SK-N-MC (cell line): Measurements from ENCODE around the gene FHIT.

ENCODE experiments used
- DNase-seq: peaks from one replicate; pipeline ENCODE4 v3.0.0-alpha.2; 2011; ENCODE audit warnings: low read depth, low spot score
- H3K27ac ChIP-seq: fragments of 200-600 bp; sonication (generic); 2 replicates; pipeline ENCODE4 v1.5.1; 2016; ENCODE audit warnings: mixed run types
- H3K36me3 ChIP-seq: fragments of 200-600 bp; sonication (generic); 2 replicates; pipeline ENCODE4 v1.6.1; 2017; ENCODE audit warnings: antibody characterized with exemption, low read length, mixed read lengths; ENCODE audit not compliant: insufficient read depth
- H3K4me3 ChIP-seq: fragments of 200-600 bp; sonication (generic); 2 replicates; pipeline ENCODE4 v1.5.1; 2016
- H3K9ac ChIP-seq: fragments of 200-600 bp; sonication (generic); 2 replicates; pipeline ENCODE4 v1.8.0; 2017; ENCODE audit warnings: mixed run types, mixed read lengths; ENCODE audit not compliant: insufficient read length
- H3K9me3 ChIP-seq: fragments of 200-600 bp; sonication (generic); 2 replicates; pipeline ENCODE4 v1.6.1; 2017; ENCODE audit warnings: low read depth, mild to moderate bottlenecking, antibody characterized with exemption, low read length, moderate library complexity, mixed read lengths
- EZH2 ChIP-seq: fragments of 200-600 bp; sonication (generic); IDR thresholded peaks from one replicate; pipeline ENCODE4 v1.6.1; 2017; ENCODE audit warnings: antibody characterized with exemption
- FOXP2 ChIP-seq: optimal IDR thresholded peaks from 2 replicates; pipeline ENCODE3; 2011; ENCODE audit warnings: mild to moderate bottlenecking, moderate library complexity; ENCODE audit not compliant: insufficient read depth; ENCODE audit errors: extremely low read length, control extremely low read depth
- POLR2AphosphoS5 ChIP-seq: IDR thresholded peaks from 2 replicates; pipeline ENCODE4 v1.6.1; 2012; ENCODE audit warnings: mild to moderate bottlenecking, low read depth, low read length, borderline replicate concordance

FHIT gene

DNA sequence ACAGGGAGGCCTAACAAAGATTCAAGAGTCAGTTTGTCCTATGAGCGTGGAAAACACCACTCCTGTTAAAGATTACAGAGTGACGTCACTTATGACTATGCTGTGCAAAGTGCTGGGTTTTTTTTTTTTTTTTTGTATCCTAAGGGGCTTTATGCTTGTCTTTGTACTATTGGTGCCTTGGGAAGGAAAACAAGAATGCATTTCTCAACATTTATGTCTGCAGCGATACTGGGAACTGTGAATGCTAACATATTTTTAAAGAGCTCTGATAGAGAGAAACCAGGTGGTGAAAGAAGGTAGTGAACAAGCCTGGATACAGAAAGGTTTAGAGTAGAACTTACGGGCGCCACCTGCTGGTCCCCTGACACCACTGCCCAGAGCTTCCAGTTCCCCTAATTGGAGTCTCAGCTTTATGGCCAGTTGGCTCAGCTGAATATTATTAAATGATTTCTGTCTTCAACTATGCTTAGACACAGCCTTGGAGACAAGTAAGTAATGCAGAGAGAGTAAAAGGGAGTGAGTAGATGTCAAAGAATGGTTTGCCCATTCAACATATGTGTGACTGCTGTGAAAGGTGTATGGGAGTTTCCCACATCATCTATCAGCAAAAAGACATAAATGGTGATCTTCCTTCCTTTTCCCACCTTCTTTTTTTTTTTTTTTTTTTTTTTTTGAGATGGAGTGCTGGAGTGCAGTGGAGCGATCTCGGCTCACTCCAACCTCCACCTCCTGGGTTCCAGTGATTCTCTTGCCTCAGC lies 1393.5 kb downstream of the FHIT start:
- H3K9me3 ChIP-seq = no peaks in the 10 kb centered on the region
- H3K9ac ChIP-seq = no peak overlapping the region
- TF ChIP-seq FOXP2 (no peak), EZH2 (no peak), POLR2AphosphoS5 (no peak)
- H3K4me3 ChIP-seq = no peak overlapping the region
- DNase-seq = peak; percentile 16
- H3K36me3 ChIP-seq = no peaks in the 10 kb centered on the region
- H3K27ac ChIP-seq = no peak overlapping the region

DNA sequence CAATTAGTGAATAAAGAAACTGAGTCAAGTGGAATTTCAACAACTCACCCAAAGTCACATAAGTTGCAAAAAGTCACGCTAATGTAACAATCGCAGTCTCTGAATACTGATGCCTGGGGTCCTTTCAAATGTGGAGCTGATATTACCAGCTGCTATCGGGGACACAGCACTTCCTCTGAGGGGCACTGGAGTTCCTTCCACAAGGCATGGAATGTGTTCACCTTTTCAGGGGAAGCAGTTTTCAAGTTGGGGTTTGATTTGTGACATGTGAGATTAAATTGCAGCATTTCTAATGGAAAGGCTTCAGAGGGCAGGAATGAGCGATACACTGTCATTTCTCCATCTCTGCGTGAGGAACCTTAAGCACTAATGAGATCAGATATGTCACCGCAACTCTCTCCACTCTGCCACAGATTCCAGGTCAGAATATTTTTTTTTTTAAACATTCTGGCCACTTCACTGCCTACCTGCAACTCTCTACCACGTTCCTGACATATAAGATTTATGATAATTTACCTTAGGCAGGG lies 1394.3 kb downstream of the FHIT start:
- DNase-seq = no peak

DNA sequence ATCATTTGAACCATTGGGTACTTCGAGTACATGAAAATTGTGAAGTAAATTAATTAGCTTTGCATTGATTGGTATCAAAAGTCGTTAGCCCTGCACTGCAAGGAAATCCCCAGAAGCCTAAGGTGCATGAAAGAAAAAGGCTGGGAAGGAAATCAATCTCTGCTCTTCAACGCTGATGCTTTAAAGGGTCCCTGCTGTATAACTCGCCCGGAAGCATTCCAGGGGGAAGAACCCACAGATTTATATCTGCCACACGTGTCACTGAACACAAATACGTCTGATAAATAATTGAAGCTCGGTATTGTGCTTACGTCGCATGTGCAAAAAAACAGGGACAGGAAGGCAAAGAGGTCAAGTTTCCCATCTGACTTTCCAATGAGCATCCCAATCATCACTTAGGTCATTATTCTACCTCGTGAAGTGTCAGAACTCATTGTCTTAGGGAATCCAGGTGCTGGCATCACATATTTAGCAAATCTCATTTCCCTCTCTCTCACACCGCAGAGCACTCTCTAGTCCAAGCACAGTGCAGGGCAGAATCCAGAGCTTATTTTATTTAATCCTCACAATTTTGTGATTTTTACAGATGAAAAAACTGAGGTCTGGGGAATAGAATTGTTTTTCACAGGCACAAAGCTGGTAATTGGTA lies 1397.1 kb downstream of the FHIT start:
- H3K9me3 ChIP-seq = no peaks in the 10 kb centered on the region
- DNase-seq = no peak
- no peak for TF ChIP-seq FOXP2
- TF ChIP-seq POLR2AphosphoS5 = no peak
- no peak for TF ChIP-seq EZH2
- no peaks in the 10 kb centered on the region for H3K36me3 ChIP-seq
- no peak overlapping the region for H3K4me3 ChIP-seq
- no peak overlapping the region for H3K9ac ChIP-seq
- no peak overlapping the region for H3K27ac ChIP-seq

More for the DNA sequence above, 1394.3 kb downstream of the FHIT start:
- Histone ChIP-seq H3K27ac (no peak overlapping the region), H3K4me3 (no peak overlapping the region), H3K9me3 (no peaks in the 10 kb centered on the region), H3K9ac (no peak overlapping the region), H3K36me3 (no peaks in the 10 kb centered on the region)
- no peak for TF ChIP-seq FOXP2
- TF ChIP-seq EZH2 = no peak
- no peak for TF ChIP-seq POLR2AphosphoS5

DNA sequence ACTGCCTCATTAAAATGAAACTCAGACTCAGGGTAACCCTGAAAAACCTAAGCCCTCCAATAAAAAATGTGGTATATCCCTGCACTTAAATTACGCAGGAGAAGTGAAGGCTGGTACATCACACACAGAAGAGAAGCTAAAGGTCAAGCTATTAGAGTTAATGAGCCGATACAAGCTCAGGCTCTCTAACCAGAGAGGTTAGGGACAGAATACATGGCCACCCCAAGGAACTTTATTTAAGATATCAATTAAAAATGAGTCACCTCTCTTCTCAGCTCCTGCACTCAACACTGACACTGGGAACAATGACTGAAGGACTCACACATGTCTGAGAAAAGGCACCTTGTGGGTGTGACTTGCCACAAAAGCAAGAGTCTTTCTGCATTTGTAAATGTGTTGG lies 1400.8 kb downstream of the FHIT start:
- no peaks in the 10 kb centered on the region for H3K9me3 ChIP-seq
- no peak for DNase-seq
- TF ChIP-seq EZH2 = no peak
- TF ChIP-seq POLR2AphosphoS5 = no peak
- TF ChIP-seq FOXP2 = no peak
- no peaks in the 10 kb centered on the region for H3K36me3 ChIP-seq
- no peak overlapping the region for H3K9ac ChIP-seq
- H3K27ac ChIP-seq = no peak overlapping the region
- H3K4me3 ChIP-seq = no peak overlapping the region

DNA sequence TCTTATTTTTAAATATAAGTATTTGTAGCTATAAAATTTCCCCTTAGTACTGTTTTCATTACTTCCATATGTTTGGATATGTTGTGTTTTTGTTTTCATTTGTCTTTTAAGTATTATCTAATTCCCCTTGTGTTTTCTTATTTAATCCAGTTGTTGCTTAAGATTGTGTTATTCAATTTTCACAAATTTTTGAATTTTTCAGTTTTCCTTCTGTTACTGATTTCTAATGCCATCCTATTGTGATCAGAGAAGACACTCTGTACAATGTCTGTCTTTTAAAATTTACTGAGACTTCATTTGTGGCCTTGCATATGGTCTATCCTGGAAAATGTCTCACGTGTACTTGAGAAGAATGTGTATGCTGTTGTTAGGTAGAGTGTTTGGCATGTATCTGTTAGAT lies 1405.9 kb downstream of the FHIT start:
- TF ChIP-seq FOXP2 (no peak), POLR2AphosphoS5 (no peak), EZH2 (no peak)
- Histone ChIP-seq H3K9ac (no peak overlapping the region), H3K27ac (no peak overlapping the region), H3K9me3 (no peaks in the 10 kb centered on the region), H3K36me3 (no peaks in the 10 kb centered on the region), H3K4me3 (no peak overlapping the region)
- DNase-seq = no peak

DNA sequence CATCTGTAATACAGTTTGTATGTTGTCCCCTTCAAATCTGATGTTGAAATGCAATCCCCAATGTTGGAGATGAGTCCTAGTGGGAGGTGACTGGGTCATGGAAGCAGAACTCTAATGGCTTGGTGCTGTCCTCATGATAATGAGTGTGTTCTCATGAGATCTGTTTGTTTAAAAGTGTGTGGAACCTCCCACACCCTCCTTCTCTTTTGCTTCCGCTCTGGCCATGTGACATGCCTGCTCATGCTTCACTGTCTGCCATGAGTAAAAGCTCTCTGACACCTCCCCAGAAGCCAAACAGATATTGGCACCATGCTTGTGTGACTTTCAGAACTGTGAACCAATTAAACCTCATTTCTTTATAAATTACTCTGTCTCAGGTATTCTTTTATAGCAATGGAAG lies 1407.4 kb downstream of the FHIT start:
- no peak for DNase-seq
- Histone ChIP-seq H3K9ac (no peak overlapping the region), H3K9me3 (no peaks in the 10 kb centered on the region), H3K27ac (no peak overlapping the region), H3K4me3 (no peak overlapping the region), H3K36me3 (no peaks in the 10 kb centered on the region)
- TF ChIP-seq FOXP2 (no peak), EZH2 (no peak), POLR2AphosphoS5 (no peak)

DNA sequence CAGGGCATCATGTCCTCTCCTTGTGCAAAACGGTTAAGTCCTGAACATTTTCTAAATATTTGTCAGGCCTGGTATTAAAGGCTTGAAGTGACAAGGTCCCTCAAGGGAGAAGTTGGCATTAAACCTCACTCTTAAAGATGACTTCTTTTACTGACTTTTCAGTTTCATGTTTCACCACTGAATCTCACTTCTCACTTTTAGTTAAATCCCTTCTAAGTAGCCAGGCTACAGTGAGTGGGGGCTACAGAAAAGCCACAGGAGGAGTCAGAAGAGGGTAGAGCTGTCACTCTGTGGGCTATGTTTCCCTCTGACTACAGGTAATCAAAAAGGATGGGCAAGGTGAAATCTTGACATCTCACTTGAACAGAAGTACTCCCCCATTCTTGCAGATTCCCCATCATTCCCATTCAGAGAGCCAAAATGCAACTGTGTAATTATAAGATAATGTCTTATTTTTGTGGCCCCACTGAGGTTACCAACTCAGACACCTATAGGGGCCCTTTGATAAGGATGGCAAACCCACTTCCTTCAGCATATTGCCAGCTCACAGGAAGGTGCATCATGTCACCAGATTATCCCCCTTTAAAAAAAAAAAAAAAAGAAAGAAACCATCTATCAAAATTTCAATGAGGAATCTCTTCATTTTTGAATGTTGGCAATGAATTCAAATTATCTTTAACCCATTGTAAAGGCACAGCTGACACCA lies 1411.3 kb downstream of the FHIT start:
- DNase-seq = no peak
- no peak overlapping the region for H3K9ac ChIP-seq
- no peak overlapping the region for H3K4me3 ChIP-seq
- no peak for TF ChIP-seq EZH2
- no peak for TF ChIP-seq POLR2AphosphoS5
- TF ChIP-seq FOXP2 = no peak
- no peaks in the 10 kb centered on the region for H3K9me3 ChIP-seq
- no peaks in the 10 kb centered on the region for H3K36me3 ChIP-seq
- no peak overlapping the region for H3K27ac ChIP-seq

DNA sequence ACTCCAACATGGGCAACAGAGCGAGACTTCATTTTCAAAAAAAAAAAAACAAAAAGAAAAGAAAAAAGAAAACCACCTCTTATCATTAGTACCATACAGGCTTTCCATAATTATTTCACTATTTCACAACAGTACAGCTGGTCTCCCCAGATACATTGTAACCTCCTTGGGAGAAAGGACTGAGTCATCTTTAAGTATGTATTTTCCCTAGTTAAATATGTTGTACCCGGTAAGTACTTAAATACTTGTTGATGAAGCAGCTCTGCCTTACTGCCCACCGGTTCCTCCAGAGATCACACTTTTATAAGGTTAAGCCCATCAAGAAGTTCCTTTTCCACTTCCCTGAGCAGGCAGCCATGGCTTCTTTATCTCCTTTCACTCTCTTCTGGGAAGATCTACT lies 1412.0 kb downstream of the FHIT start:
- H3K27ac ChIP-seq = no peak overlapping the region

More for the DNA sequence above, 1412.0 kb downstream of the FHIT start:
- TF ChIP-seq FOXP2 (no peak), EZH2 (no peak), POLR2AphosphoS5 (no peak)
- Histone ChIP-seq H3K9ac (no peak overlapping the region), H3K36me3 (no peaks in the 10 kb centered on the region), H3K9me3 (no peaks in the 10 kb centered on the region), H3K4me3 (no peak overlapping the region)
- no peak for DNase-seq
